ENCODE measurements around the gene CXADR.

The CXADR gene

GRCh38 chr21:17512253-17513213 lies at the start of gene CXADR:
TSS of gene CXADR (plus strand) at chr21:17513043. CDS start at chr21:17513130, 87 bp downstream.
- no peak for TF ChIP-seq CTCF (IDR thresholded peaks at IDR 0.05)
- Histone ChIP-seq H3K27ac (no peak within 1 kb of the TSS), H3K4me3 (peak within 1 kb of the TSS; percentile 87)
- no peak for DNase-seq (ENCODE audit: low spot score)

GRCh38 chr21:17466166-17466565 lies 46.7 kb upstream of the CXADR start:
- no peak for TF ChIP-seq CTCF (IDR thresholded peaks at IDR 0.05)
- Histone ChIP-seq H3K4me3 (no peak overlapping the region), H3K27ac (no peak overlapping the region)
- DNase-seq (ENCODE audit: low spot score): no peak

- H3K27ac ChIP-seq: no peak overlapping the region
- no peak overlapping the region for H3K4me3 ChIP-seq
- TF ChIP-seq CTCF (IDR thresholded peaks at IDR 0.05): no peak
- no peak for DNase-seq (ENCODE audit: low spot score)
Observed at GRCh38 chr21:17467392-17467791, 45.5 kb upstream of the CXADR start.

- DNase-seq (ENCODE audit: low spot score): no peak
- no peak for TF ChIP-seq CTCF (IDR thresholded peaks at IDR 0.05)
- H3K27ac ChIP-seq: no peak overlapping the region
- H3K4me3 ChIP-seq: no peak overlapping the region
Observed at GRCh38 chr21:17467829-17468228, 45.0 kb upstream of the CXADR start.

GRCh38 chr21:17468698-17469097 lies 44.1 kb upstream of the CXADR start:
- no peak for TF ChIP-seq CTCF (IDR thresholded peaks at IDR 0.05)
- DNase-seq (ENCODE audit: low spot score): no peak
- no peak overlapping the region for H3K4me3 ChIP-seq
- no peak overlapping the region for H3K27ac ChIP-seq

- Histone ChIP-seq H3K27ac (no peak overlapping the region), H3K4me3 (no peak overlapping the region)
- DNase-seq (ENCODE audit: low spot score): no peak
- TF ChIP-seq CTCF (IDR thresholded peaks at IDR 0.05): no peak
Observed at GRCh38 chr21:17469727-17470126, 43.1 kb upstream of the CXADR start.

GRCh38 chr21:17472182-17472581 lies 40.7 kb upstream of the CXADR start:
- no peak overlapping the region for H3K27ac ChIP-seq
- TF ChIP-seq CTCF (IDR thresholded peaks at IDR 0.05): no peak
- H3K4me3 ChIP-seq: no peak overlapping the region
- DNase-seq (ENCODE audit: low spot score): no peak
